Measurements from ENCODE around the gene ZBTB34.

GRCh38 chr9:126861707-126862103 is 1.3 kb downstream of the ZBTB34 start:
- TF ChIP-seq ZNF670 (tag by site-specific recombination; IDR thresholded peaks at IDR 0.05; ENCODE audit: low read depth) (no peak), CTCF (tag by site-specific recombination; IDR thresholded peaks at IDR 0.05) (no peak), ZBTB7A (tag by site-specific recombination; IDR thresholded peaks at IDR 0.05; ENCODE audit: low read depth) (no peak), ZNF76 (tag by site-specific recombination; IDR thresholded peaks at IDR 0.05; ENCODE audit: borderline replicate concordance, low read depth) (no peak), PATZ1 (tag by site-specific recombination; IDR thresholded peaks at IDR 0.05) (no peak), ZNF138 (tag by site-specific recombination; IDR thresholded peaks at IDR 0.05; ENCODE audit: borderline replicate concordance) (no peak), ZNF292 (tag by site-specific recombination; IDR thresholded peaks at IDR 0.05; ENCODE audit: borderline replicate concordance, low read depth) (no peak), BCL11A (tag by site-specific recombination; IDR thresholded peaks at IDR 0.05; ENCODE audit: low read depth) (no peak), REPIN1 (tag by site-specific recombination; IDR thresholded peaks at IDR 0.05; ENCODE audit: low read depth) (no peak), PRDM10 (tag by site-specific recombination; IDR thresholded peaks at IDR 0.05) (no peak), ZNF239 (tag by site-specific recombination; IDR thresholded peaks at IDR 0.05) (no peak), WT1 (tag by site-specific recombination; IDR thresholded peaks at IDR 0.05) (no peak)

All from HEK293 (cell line).